HL-60/S4 treated with retinoic acid at 250 ng/mL for 4 days and 3 days (cell line): Measurements from ENCODE around the gene CDK14.

ENCODE experiments used
- in situ Hi-C: fragments of 300-500 bp; cut with MboI; formaldehyde crosslinking; loops from 2 replicates; pipeline ENCODE4 v1.7.0; 2022; ENCODE audit warnings: low sequenced_read_pairs

The CDK14 gene

GRCh38 chr7:91181949-91182348, 585.8 kb downstream of the CDK14 start:
- in situ Hi-C loops, result no loop called here

DNA sequence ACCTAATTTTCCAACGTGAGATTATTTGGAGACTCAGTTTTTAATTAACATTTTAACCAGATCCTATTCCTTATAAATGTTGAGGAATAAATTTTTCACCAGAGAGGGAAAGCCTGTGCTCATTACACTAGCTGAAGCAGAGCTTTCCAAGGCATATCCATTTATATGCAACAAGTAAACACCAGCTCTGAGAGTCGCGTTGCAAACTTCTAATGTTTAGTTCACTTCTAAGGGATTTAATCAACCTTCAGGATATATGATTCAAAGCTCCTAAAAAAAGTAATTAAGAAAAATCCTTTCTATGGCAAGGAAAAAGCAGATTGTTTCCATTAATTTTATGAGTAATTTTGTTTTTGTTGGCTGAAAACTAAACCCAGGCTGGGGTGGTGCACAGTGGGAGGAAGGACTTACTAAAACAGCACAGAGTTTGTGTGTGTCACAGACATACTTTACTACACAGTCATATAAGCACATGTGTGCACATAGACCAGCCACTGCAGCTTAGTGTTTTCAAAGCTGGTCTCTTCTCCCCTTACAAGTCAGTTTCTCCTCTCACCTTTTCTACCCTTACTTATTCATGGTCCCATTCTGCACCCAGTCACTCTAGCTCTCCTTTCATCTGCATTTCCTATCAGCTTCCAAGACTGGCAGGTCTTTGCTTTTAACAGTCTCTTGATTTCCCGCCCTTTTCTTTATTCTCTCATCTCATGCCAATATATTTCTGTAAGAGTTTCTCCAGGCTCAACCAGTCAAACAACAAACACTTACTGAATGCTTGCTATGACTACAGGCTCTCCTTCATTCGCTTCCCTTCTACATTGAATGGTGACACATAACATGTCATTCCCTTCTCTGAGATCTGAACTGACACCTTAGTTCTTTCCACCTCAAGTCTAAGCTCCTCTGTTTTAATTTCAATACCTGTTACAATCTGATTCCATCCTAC, 587.0 kb downstream of the CDK14 start:
- in situ Hi-C loops, result no loop called here

DNA sequence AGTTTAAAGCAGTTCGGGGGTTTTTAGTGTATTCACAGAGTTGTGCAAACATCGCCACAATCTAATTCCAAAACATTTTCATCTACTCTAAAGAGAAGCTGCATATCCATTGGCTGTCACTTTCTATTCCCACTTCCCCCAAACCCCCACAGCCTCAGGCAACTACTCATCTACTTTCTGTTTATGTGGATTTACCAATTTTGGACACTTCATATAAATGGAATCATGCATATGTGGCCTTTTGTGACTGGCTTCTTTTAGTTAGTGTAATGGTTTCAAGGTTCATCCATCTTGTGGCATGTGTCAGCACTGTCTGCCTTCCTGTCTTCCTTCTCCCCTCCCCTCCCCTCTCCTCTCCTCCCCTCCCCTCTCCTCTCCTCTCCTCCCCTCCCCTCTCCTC, 589.6 kb downstream of the CDK14 start:
- in situ Hi-C loops, result no loop called here

GRCh38 chr7:91187061-91187460, 590.9 kb downstream of the CDK14 start:
- in situ Hi-C loops, result no loop called here

DNA sequence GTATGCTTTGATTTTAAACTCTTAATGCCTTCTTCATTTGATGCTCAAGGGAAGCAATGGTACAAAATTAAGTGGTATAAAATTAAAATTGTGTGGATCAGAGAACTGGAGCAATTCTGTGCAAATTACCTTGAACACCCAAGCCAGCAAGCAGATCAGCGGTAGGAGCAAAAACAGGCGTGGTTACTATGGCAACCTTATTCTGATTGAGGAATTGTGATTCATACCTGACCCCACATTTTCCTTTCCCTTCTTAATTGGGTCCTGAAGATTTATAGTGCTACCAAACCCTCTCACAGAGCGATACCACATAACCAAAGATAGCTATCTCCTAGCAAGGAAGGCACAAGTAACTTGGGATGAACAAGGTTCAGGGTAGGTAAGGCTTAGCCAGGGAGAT, 595.6 kb downstream of the CDK14 start:
- in situ Hi-C loops, result no loop called here

DNA sequence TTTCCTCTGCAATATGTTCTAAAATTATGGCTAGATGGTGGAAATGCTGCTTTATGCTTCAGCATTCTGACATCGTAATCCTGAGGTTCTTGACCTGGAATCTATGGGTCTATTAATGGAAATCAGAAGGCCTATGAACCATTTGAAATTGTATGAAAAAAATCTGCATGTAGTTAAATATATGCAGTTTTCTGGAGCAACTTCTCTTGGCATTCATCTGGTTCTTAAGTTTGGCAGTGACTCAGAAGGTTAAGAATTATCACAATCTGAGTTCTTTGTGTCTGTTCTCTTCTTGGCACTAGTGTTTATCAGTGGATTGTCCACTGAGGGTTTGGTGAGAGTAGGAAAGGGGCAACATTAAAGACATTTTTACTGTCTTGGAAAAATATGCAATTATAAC, 597.0 kb downstream of the CDK14 start:
- in situ Hi-C loops, result no loop called here

GRCh38 chr7:91194841-91195240, 598.7 kb downstream of the CDK14 start:
- in situ Hi-C loops, result no loop called here

DNA sequence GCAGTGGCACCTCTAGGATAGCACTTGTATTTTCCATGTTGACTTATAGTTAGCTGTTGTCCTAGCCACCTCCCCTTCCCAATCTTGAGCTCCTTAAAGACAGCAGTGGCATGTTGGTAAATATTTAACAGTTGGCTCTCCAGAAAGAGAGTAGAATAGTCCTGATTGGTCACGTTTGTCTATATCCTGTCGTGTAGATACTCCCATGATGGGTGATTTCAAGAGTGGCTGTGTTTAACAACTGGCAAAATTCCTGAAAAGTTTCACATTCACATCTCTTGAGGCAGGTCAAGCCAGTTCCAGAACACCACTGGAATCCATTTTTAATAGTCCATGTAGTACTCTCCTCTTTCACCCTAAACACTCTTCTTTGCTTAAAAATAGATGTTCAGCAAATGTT, 599.9 kb downstream of the CDK14 start:
- in situ Hi-C loops, result no loop called here

GRCh38 chr7:91198371-91198770, 602.2 kb downstream of the CDK14 start:
- in situ Hi-C loops, result no loop called here

DNA sequence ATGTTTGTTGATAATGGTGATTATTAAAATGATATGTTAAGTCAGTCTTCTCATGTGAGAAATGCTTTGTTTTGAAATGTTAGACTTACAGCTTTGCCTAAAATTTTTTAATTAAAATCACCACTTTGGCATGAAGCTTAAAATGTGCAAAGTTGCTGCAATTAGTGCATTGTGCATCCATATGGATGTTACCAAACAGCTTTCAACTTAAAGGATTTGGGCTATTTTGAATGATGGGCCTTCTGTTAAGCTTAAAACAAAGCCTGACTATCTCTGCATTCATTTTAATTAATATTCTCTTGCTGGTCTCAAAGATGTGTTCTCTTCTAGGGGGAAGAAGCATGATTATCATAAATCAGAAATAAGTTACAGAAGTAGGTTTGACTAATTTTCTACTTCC, 603.5 kb downstream of the CDK14 start:
- in situ Hi-C loops, result no loop called here

DNA sequence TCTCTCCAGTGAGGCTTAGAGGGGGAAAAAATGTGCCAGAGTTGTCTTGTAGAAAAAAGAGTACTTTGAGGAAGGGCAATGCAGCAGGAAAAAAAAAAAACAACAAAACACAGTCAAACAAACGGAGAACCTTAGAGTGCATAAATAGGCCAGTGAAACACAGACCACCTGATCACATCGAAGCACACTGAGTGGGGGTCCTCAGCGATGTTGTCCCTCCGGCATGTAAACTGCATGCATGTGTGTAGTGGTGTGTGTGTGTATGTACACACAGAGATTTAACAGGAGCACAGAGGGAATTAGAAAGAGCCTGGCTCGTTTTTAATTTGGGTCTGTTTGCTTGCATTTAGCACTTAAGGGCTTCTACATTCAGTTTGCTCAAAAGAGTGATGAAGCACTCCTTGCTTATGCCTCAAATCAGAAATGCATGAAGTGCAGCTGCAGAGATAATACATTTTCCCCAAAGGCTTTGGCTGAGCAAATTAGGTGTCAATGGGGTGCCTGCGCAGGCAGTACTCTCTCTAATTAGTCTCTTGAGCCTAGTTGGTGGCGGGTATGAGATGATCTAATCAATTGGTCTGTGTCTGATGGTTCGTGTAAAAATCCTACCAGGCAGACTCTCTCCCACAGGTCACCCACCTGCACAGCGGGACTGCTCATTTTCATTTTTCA, 605.5 kb downstream of the CDK14 start:
- in situ Hi-C loops, result no loop called here

DNA sequence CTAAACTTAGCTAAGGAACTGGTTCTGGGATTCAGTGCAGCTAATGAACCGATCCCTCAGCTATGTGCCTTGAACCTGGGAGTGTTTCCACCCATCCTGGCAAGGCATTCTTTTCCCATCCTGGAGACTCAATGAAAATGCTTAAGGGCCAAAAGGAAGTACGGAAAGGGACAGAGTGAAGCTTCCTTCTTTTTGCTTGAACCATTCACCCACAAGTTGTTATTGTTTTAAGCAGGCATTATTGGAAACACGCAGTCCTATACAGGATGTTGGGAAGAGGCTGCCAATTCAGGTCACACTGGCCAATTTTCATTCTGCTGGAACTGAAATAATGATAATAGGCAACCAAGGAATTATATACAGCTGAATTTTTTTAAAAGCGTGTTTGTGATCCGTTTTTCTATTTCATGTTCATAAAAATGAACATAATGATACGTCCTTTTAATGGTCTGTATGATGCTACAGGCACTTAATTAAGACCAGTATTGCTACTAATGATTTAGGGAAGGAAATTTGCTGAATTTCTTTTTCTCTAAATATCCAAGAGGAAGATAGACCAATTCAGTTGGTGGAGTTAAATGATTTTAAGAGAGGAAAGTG, 610.3 kb downstream of the CDK14 start:
- in situ Hi-C loops, result no loop called here

- in situ Hi-C loops, result no loop called here
Measured at GRCh38 chr7:91212582-91212981, 616.5 kb downstream of the CDK14 start.

DNA sequence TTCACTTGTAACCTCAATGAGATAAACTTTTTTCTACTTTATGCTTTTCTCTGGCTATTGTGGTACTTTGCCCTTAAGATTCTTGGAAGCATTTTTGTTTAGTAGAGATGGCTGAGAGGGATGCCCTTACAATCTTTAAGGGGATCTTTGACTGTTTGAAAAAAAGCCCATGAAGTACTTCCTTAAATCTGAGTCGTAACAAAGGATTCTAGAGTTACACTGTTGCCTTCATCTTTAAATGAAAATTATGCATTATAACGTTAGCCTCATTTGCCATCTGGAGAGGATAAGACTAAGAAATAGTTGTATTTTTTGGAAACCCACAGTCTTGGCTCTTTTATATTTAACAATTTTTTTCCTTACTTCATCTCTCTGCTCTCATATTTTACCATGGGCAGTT, 630.3 kb downstream of the CDK14 start:
- in situ Hi-C loops, result no loop called here

DNA sequence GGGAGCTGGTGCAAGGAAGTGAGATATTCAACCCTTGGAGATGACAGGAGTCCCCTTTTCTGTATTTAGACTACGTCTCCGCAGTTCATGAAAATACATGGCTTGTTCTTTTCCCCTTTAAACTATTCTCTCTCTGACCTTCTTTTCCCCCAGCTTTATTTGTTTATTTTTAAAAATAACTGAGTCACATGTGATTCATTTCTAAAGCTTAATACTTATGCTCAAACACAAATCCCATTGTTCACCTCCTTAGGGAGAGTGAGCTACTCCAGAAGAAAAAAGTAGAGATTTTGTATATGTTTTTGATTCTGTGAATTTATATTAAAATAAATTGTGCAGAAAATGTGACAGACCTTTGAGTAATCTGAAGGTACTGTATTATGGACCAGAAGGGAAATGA, 632.2 kb downstream of the CDK14 start:
- in situ Hi-C loops, result no loop called here

DNA sequence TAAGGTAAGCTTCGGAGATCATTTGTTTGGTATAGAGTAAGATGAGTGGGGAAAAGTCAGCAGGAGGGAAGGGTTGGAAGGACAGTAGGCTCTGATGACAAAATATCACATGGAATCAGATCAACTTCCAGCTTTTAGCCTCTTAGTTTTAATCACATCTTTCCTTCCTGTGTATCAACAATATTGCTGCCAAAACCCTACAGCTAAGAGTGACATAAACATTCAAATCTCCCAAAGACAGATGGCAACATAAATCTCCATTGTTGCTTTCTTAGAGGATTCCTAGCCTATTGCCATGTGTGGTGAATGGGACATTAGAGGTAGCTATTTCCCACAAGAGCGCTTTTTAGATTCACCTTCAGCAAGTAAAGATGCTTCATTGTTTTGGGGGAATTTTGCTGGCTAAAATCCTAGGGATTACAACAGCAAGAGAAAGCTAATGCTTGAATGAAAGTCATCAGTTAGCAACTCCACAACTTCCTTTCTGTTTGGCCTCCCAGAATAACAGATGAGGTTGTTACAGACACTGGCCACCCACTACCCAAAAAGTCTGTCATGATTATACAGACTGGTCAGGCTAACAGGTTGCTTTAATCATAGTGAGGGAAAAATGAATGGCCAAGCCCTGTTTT, 632.9 kb downstream of the CDK14 start:
- in situ Hi-C loops, result no loop called here

DNA sequence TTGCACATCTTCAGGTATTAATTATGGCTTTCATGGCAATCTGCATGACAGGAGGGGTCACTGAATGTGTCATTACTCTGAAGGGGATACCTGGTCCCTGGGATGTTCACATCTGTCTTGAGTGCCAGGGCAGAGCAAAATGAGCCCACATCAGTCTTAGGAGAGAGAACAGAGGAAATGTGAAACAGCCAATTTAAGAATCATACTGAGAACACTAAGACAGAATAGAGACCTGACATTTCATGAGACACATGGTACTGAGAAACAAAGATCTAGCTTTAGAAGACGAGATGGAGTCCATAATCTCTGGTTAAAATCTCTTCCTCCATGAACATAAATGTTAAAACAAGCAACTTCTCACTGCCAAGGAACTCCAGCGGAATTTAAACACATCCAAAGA, 634.0 kb downstream of the CDK14 start:
- in situ Hi-C loops, result no loop called here

GRCh38 chr7:91230503-91230902, 634.4 kb downstream of the CDK14 start:
- in situ Hi-C loops, result no loop called here

- in situ Hi-C loops, result no loop called here
Measured at GRCh38 chr7:91233212-91233611, 637.1 kb downstream of the CDK14 start.

GRCh38 chr7:91235211-91235832, 639.2 kb downstream of the CDK14 start:
- in situ Hi-C loops, result no loop called here

DNA sequence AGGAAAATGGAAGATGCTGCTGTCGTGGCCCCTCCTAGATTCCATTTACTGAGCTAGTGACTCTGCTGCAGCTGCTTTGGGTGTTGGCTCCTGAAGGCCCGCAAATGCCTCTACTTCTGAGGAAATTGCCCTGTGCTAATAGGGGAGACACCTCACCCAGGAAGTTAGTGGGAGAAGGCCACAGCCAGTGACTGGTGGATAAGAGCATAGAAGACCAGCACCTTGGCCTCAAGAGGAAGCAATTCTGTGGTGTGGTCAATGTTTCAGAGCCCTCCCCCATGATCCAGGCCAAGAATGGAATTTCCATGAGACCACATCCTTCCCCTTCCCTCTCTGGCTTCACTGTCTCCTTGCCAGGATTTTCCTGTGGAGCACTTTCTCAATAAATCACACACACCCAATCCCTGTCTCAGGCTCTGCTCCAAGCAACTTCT, 643.1 kb downstream of the CDK14 start:
- in situ Hi-C loops, result no loop called here
